A549 (cell line): ENCODE results near the gene GPX3.
A peak's percentile ranks its signal among the peaks of the same experiment; 100 is the strongest.

ENCODE experiments used
- CTCF ChIP-seq: fragments of >200 bp; sonication (Bioruptor Twin); formaldehyde crosslinking; IDR thresholded peaks from 3 replicates; pipeline ENCODE4 v1.5.1; 2016
- JUN ChIP-seq, 2 experiments: fragments of >200 bp; sonication (Bioruptor Twin); formaldehyde crosslinking; IDR thresholded peaks; 2 replicates in 1 of 2; 3 replicates in 1 of 2; pipeline ENCODE4 v1.6.1; 2016 to 2017
- POLR2A ChIP-seq: IDR thresholded peaks from 2 replicates; pipeline ENCODE4 v1.6.1; 2012; ENCODE audit warnings: mild to moderate bottlenecking, low read length

- TF ChIP-seq CTCF (peak; percentile 92), JUN (IDR thresholded peaks at IDR 0.05) (no peak), POLR2A (no peak)
Measured at GRCh38 chr5:151051066-151051930, 30.9 kb downstream of the GPX3 start.
